Measurements from ENCODE around the gene RASSF1. TPM values are rescaled to one million over a fixed set of nuclear protein-coding genes. Genes with fewer than 3 reads are reported as not detected.

RASSF1 gene
- total RNA-seq, 2 donors from 2014 or later, result 20.6 to 28.2 TPM

DNA sequence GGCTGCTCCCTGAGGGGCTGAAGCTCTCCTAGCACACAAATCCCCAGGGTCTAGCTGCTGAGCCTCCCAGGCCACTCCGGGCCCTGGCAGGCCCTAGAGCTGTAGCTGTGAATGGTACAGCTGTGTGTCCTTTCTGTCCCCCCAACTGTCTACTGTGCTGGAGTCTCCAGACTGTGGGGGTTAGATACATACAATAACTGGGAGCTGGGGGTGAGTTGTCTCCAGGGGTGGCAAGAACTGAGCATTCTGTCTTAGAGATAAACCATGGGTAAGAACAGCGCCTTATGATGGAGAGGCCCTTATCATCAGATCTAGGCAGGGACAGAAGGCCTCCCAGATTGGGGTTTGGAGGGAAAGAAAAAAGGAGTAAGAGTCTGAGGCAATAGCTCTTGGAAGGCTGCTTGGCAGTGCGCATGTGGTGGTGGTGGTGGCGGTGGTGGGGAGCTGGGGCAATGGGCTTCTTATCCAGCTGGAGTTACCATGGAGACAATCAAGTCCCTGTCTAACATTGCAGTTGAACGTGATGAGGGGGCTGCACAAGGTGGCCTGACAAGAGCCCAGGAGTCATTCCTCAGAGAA, 13.6 kb upstream of the RASSF1 start:
- Histone ChIP-seq H3K4me1 (peaks cover 40% of the 10 kb centered on the region), H3K4me3 (no peak overlapping the region), H3K9me3 (no peaks in the 10 kb centered on the region), H3K27me3 (no peaks in the 10 kb centered on the region), H3K27ac (no peak overlapping the region), H3K9ac (ENCODE audit: low read depth in 2 of 2, low read length in 2 of 2) (no peak overlapping the region), H3K36me3 (peaks cover 8% of the 10 kb centered on the region)
- TF ChIP-seq, protein P1, sequence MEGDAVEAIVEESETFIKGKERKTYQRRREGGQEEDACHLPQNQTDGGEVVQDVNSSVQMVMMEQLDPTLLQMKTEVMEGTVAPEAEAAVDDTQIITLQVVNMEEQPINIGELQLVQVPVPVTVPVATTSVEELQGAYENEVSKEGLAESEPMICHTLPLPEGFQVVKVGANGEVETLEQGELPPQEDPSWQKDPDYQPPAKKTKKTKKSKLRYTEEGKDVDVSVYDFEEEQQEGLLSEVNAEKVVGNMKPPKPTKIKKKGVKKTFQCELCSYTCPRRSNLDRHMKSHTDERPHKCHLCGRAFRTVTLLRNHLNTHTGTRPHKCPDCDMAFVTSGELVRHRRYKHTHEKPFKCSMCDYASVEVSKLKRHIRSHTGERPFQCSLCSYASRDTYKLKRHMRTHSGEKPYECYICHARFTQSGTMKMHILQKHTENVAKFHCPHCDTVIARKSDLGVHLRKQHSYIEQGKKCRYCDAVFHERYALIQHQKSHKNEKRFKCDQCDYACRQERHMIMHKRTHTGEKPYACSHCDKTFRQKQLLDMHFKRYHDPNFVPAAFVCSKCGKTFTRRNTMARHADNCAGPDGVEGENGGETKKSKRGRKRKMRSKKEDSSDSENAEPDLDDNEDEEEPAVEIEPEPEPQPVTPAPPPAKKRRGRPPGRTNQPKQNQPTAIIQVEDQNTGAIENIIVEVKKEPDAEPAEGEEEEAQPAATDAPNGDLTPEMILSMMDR (IDR thresholded peaks at IDR 0.05), result no peak
- no peak for DNase-seq
- intact Hi-C loops (cut with DNase I), result no loop called here

DNA sequence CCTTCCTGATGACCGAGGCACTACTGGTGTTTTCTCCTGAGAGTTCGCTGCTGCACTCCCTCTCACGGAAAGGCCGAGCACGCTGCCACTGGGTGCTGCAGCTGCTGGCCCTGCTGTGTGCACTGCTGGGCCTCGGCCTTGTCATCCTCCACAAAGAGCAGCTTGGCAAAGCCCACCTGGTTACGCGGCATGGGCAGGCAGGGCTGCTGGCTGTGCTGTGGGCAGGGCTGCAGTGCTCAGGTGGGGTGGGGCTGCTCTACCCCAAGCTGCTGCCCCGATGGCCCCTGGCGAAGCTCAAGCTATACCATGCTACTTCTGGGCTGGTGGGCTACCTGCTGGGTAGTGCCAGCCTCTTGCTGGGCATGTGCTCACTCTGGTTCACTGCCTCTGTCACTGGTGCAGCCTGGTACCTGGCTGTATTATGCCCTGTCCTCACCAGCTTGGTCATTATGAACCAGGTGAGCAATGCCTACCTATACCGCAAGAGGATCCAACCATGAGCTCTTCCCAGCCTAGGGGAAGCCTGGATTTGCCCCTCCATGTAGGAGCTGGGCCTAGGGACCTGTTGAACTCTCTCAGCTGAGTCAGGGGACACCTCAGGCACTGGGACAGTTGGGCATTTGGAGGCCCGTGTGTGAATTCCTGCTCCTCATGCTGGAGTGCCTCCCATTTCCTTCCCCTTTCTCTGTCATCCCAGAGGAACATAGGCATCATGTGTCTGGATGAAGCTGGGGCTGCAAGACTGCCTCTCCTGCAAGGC, 12.8 kb upstream of the RASSF1 start:
- H3K36me3 ChIP-seq, result peaks cover 8% of the 10 kb centered on the region
- no peak for DNase-seq
- H3K27me3 ChIP-seq, result no peaks in the 10 kb centered on the region
- intact Hi-C loops (cut with DNase I), result no loop called here
- TF ChIP-seq, protein P1 (IDR thresholded peaks at IDR 0.05), result no peak
- peaks cover 42% of the 10 kb centered on the region for H3K4me1 ChIP-seq
- no peak overlapping the region for H3K4me3 ChIP-seq
- H3K9ac ChIP-seq (ENCODE audit: low read depth in 2 of 2, low read length in 2 of 2), result no peak overlapping the region
- no peaks in the 10 kb centered on the region for H3K9me3 ChIP-seq
- H3K27ac ChIP-seq, result peak overlapping the region; percentile 49

DNA sequence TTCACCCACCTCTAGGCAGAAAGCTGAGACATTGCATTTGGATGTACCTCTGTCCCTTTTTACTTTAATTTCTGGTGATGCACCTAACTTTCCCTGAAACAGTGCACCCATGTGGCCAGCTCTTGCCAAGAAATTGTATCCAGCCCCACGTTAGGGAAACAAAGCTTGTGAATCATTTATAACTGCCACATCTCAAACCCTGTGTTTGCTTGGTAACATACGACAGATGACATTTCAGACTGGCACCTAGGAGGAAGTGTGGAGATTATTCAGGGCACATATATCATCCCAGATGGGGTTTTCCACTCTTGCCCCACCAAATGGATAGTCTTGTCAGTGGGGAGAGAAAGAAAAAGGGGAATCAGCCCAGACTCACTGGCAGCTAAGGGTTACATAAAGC, 12.1 kb upstream of the RASSF1 start:
- Histone ChIP-seq H3K9me3 (no peaks in the 10 kb centered on the region), H3K4me1 (peaks cover 35% of the 10 kb centered on the region), H3K4me3 (no peak overlapping the region), H3K9ac (ENCODE audit: low read depth in 2 of 2, low read length in 2 of 2) (no peak overlapping the region), H3K36me3 (peaks cover 8% of the 10 kb centered on the region), H3K27me3 (no peaks in the 10 kb centered on the region), H3K27ac (peak overlapping the region; percentile 49)
- DNase-seq, result no peak
- TF ChIP-seq, protein P1 (IDR thresholded peaks at IDR 0.05), result no peak
- intact Hi-C loops (cut with DNase I), result no loop called here

DNA sequence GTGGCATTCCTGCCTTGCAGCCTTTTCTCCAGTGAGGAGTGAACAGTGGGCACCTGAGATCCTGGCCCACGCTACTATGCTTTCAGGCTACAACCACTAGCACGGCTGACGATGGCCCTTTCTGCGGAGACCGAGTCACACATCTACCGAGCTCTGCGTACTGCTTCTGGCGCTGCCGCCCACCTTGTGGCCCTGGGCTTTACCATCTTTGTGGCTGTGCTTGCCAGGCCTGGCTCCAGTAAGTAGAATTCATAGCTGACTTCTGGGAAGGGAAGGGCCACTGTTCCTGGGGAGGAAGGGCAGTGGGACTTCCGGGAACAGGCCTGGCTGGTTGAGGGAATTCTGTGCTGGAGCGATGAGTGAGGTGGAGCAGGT, 10.7 kb upstream of the RASSF1 start:
- peak overlapping the region; percentile 85 for H3K27ac ChIP-seq
- peaks cover 8% of the 10 kb centered on the region for H3K36me3 ChIP-seq
- intact Hi-C loops (cut with DNase I), result no loop called here
- peaks cover 23% of the 10 kb centered on the region for H3K4me1 ChIP-seq
- no peaks in the 10 kb centered on the region for H3K27me3 ChIP-seq
- TF ChIP-seq, protein P1 (IDR thresholded peaks at IDR 0.05), result no peak
- DNase-seq, result no peak
- peak overlapping the region in 1 of 2 donors; percentile 92 for H3K9ac ChIP-seq (ENCODE audit: low read depth in 2 of 2, low read length in 2 of 2)
- peak overlapping the region; percentile 59 for H3K4me3 ChIP-seq
- no peaks in the 10 kb centered on the region for H3K9me3 ChIP-seq

DNA sequence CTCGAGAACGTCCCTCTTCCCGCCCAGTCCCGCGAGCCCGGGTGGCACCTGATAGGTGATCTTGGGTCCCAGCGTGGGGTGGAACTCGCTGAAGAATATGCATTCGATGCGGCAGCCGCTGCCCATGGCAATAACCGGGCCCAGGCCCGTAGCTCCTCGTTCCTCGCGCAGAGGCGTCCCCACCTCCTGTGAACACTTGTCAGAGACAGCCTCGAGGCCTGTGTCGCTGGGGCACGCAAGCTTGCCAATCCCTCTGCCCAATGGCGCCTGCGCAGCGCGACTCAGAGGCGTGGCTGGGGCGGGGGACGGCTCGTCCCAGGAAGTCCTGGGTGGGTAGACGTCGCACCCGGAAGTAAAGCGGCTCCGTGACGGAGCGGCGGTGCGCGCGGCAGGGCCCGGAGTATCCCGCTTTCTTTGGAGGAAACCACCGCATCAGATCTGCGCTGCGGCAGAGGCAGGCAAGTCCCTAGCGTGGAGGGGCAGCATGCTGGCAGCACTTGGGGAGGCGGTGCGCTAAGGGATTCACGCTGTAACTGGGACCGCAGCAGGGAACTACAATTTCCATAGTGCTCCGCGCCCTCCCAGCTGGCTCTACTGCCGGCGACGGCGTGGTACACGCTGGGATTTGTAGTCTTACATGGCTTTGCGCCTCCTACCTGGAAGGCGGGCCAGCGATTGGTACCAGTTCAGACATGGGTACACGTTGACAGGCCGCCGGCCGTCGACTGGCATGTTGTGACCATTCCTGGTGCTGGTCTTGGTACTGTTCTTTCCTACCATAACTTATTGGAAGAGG, 10.1 kb upstream of the RASSF1 start, which contains the start of the genes CYB561D2 and NPRL2:
Gene CYB561D2 (plus strand): TSS at position 336 of the 796 bp plus-strand sequence. CDS start 572 bp downstream, outside the sequence.
Gene NPRL2 (minus strand): TSS at position 249 of the 796 bp plus-strand sequence. CDS start 123 bp downstream, at position 126.
- peaks cover 18% of the 10 kb centered on the region for H3K4me1 ChIP-seq
- TF ChIP-seq, protein P1 (IDR thresholded peaks at IDR 0.05), result no peak

More for the DNA sequence above, 10.1 kb upstream of the RASSF1 start, which contains the start of the genes CYB561D2 and NPRL2:
- Histone ChIP-seq H3K36me3 (peaks cover 8% of the 10 kb centered on the region), H3K9me3 (no peaks in the 10 kb centered on the region), H3K4me3 (peak within 1 kb of the TSS; percentile 59), H3K9ac (ENCODE audit: low read depth in 2 of 2, low read length in 2 of 2) (peak within 1 kb of the TSS; percentile 71 to 92), H3K27ac (peak within 1 kb of the TSS; percentile 85), H3K27me3 (no peaks in the 10 kb centered on the region)
- intact Hi-C loops (cut with DNase I), result no loop called here
- peak; percentile 100 for DNase-seq
